Suprapubic skin (tissue), 4 donors: Measurements from ENCODE around the gene C6orf62.
"Not testable (repeated sequence)": the region's sequence is repeated elsewhere in the genome, so short reads cannot be mapped to it uniquely, and the experiment has no call there.

Experiments used
- EP300 ChIP-seq: sonication (generic); formaldehyde crosslinking; IDR thresholded peaks from one replicate; pipeline ENCODE4 v1.6.1; 2017; ENCODE audit warnings: antibody characterized with exemption
- POLR2A ChIP-seq, 2 donors: fragments of 450-650 bp; IDR thresholded peaks; one replicate each; pipeline ENCODE4 v1.6.1; 2017; ENCODE audit warnings: antibody characterized with exemption in 2 of 2, mild to moderate bottlenecking in 2 of 2, moderate library complexity in 2 of 2
- POLR2AphosphoS5 ChIP-seq, 3 donors: sonication (generic); formaldehyde crosslinking; IDR thresholded peaks; one replicate each; pipeline ENCODE4 v1.6.1; 2017; ENCODE audit warnings: antibody characterized with exemption in 3 of 3
- TF ChIP-seq, protein P1 (sequence below), 2 donors: fragments of 200-600 bp in 1 of 2; fragments of 450-650 bp in 1 of 2; sonication (generic) in 1 of 2; IDR thresholded peaks; one replicate each; pipeline ENCODE4 v1.5.1; 2016 to 2019; ENCODE audit warnings: antibody characterized with exemption in 2 of 2, mild to moderate bottlenecking in 1 of 2, moderate library complexity in 1 of 2

DNA sequence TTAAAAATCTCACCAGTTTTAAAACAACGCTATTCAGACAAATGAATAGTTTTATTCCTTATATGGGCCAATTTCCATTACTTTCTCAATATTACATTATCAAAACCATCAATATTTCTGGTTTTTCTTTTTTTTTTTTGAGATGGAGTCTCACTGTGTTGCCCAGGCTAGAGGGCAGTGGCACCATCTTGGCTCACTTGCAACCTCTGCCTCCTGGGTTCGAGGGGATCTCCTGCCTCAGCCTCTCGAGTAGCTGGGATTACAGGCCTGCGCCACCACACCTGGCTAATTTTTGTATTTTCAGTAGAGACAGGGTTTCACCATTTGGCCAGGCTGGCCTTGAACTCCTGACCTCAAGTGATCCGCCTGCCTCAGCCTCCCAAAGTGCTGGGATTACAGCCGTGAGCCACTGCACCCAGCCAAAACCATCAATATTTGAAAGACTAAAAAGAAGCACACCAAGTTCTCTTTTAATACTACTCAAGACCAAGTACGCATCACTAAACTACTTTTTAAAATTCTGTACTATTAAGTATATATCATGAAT, 2.3 kb downstream of the C6orf62 start:
- TF ChIP-seq, protein P1, sequence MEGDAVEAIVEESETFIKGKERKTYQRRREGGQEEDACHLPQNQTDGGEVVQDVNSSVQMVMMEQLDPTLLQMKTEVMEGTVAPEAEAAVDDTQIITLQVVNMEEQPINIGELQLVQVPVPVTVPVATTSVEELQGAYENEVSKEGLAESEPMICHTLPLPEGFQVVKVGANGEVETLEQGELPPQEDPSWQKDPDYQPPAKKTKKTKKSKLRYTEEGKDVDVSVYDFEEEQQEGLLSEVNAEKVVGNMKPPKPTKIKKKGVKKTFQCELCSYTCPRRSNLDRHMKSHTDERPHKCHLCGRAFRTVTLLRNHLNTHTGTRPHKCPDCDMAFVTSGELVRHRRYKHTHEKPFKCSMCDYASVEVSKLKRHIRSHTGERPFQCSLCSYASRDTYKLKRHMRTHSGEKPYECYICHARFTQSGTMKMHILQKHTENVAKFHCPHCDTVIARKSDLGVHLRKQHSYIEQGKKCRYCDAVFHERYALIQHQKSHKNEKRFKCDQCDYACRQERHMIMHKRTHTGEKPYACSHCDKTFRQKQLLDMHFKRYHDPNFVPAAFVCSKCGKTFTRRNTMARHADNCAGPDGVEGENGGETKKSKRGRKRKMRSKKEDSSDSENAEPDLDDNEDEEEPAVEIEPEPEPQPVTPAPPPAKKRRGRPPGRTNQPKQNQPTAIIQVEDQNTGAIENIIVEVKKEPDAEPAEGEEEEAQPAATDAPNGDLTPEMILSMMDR (IDR thresholded peaks at IDR 0.05): not testable (repeated sequence)
- not testable (repeated sequence) for TF ChIP-seq POLR2AphosphoS5 (IDR thresholded peaks at IDR 0.05); POLR2A (IDR thresholded peaks at IDR 0.05); EP300
